Measurements from ENCODE around the gene SELENOW.
A peak's percentile ranks its signal among the peaks of the same experiment; 100 is the strongest.

The SELENOW gene

DNA sequence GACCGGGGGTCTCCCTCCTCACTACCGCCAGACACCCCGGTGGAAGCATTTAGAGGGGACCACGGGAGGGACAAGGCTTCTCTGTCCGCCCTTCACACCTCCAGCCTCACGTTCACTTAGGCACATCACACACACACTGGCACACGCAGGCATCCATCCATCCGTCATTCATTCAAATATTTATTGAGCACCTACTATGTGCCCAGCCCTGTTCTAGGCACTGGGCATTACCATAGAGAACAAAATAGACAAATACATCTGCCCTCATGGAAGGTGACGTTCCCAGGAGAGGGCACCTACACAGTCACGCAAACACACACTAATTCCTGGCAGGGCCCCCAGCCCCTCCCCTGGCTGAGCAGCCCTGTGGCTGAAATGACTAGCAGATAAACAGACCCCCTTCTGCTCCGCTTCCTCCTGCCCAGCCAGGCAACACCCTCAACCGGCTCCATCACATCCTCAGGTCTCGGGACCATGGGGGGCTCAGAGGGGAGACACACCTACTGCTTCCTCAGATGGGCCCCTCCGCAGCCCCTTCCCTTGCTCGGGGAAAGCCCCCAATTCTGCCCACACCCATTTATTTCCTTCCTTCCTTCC, 36.9 kb upstream of the SELENOW start:
- TF ChIP-seq CTCF (conservative IDR thresholded peaks at IDR 0.05) = no peak
- no peak overlapping the region for H3K27ac ChIP-seq

DNA sequence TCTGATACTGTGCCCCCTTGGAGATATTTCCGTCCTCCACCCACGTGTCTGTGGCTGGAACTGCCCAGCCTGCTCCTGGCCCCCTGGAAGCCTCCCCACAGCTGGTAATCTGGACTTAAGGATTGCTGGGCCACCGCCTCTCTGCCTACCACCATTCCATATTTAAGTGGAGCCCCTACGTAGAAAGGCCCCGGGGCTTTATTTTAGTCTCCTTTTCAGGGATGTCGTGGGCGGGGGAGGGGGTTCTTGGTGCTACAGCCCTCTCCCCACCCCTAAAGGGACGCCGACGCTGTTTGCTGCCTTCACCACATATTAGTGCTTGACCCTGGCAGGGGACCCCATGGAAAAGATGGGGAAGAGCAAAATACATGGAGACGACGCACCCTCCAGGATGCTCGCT, 35.9 kb upstream of the SELENOW start:
- TF ChIP-seq CTCF (conservative IDR thresholded peaks at IDR 0.05) = no peak
- H3K27ac ChIP-seq = peak overlapping the region; percentile 67

DNA sequence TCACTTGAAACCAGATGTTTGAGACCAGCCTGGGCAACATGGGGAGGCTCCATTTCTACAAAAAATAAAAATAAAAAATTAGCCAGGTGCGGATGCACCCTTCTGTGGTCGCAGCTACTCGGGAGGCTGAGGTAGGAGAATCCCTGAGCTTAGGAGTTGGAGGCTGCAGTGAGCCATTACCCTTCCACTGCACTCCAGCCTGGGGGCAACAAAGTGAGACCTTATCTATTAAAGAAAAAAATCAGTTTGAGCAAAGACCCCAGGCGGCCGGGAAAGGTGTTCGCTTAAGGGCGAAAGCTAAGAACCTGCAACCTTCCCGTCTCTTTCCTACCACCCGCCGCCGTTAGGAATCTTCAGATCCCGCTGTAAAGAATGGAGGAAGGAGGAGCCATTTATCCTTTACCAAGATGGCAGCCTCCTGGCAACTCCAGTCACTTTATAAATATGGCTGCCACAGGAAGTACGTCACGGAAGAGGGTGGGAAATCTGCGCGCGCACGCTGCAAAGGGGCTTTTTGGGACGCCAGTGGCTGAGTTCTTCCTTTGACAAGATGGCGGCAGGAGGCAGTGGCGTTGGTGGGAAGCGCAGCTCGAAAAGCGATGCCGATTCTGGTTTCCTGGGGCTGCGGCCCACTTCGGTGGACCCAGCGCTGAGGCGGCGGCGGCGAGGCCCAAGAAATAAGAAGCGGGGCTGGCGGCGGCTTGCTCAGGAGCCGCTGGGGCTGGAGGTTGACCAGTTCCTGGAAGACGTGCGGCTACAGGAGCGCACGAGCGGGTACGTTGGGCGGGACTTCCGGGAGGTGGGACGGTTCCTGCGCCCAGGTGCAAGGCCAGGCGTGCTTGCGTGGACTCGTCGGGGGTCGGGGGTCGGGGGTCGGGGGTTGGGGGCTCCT, 33.2 kb upstream of the SELENOW start, which contains the start of gene NOP53:
Gene NOP53 (plus strand): TSS at position 537 of the 892 bp plus-strand sequence. CDS start 14 bp downstream, at position 551.
- H3K27ac ChIP-seq = peak within 1 kb of the TSS; percentile 94
- no peak for TF ChIP-seq CTCF (conservative IDR thresholded peaks at IDR 0.05)

GRCh38 chr19:47746129-47746528, 32.4 kb upstream of the SELENOW start:
- peak overlapping the region; percentile 94 for H3K27ac ChIP-seq

- no peak for TF ChIP-seq CTCF (conservative IDR thresholded peaks at IDR 0.05)
- H3K27ac ChIP-seq = no peak overlapping the region
These were observed 29.2 kb upstream of the SELENOW start for GRCh38 chr19:47749326-47749725.

- TF ChIP-seq CTCF (conservative IDR thresholded peaks at IDR 0.05) = no peak
These were observed 27.8 kb upstream of the SELENOW start for GRCh38 chr19:47750752-47751151.

GRCh38 chr19:47752440-47753211, 25.9 kb upstream of the SELENOW start:
- TF ChIP-seq CTCF (conservative IDR thresholded peaks at IDR 0.05) = no peak
- no peak overlapping the region for H3K27ac ChIP-seq

More at GRCh38 chr19:47750752-47751151, 27.8 kb upstream of the SELENOW start:
- no peak overlapping the region for H3K27ac ChIP-seq
